ENCODE measurements around the gene NMT1. TPM values are rescaled to one million over a fixed set of nuclear protein-coding genes. Genes with fewer than 3 reads are reported as not detected.
A peak's percentile ranks its signal among the peaks of the same experiment; 100 is the strongest.

The NMT1 gene
- total and polyA plus RNA-seq, 2 experiments from 2014 or later, result 95.6 to 298 TPM

DNA sequence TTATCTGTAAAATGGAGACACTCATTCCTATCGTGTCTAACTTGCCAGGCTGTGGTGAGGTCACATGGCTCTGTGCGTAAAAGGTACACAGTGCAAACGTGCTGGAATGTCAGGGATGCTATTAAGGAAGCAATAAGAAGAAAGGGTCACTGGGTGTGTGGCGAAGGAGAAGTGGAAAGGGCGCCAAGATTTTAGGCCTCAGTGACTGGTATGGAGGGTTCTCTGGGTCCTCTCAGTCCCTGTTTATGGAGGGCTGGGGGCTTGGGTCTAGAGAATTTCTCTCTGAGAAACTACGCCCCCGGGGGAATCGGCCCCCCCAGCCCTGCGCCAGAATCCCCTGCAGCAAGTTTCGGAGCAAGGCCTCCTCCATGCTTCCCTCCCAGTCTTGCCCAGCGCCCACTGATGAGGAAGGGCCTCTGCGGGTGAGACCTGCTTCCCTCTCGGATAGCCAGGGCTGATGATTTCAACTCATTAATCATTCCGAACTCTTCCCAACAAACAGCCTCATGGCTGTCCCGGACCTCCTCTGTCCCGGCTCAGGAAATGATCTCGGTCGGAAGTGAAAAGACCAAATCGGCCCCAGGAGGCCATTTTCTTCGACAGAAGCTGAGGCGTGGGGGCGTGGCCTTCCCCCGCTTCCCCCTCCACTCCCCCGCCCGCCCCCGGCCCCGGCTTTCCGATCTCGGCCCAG is 85.9 kb downstream of the NMT1 start:
- peaks cover 39% of the 10 kb centered on the region for H3K27me3 Mint-ChIP-seq (ENCODE audit: insufficient read depth, low read depth, poor library complexity)
- peaks cover 12% of the 10 kb centered on the region for H3K36me3 Mint-ChIP-seq (ENCODE audit: low read depth)
- H4K20me1 ChIP-seq (replicated peaks; ENCODE audit: insufficient read depth), result peaks cover 15% of the 10 kb centered on the region; the same call in 1 of the 2 replicates
- H3K4me2 ChIP-seq, result peak overlapping the region; percentile 73
- no peaks in the 10 kb centered on the region for H3K9me3 Mint-ChIP-seq
- H3K36me3 ChIP-seq (ENCODE audit: insufficient read depth), result no peaks in the 10 kb centered on the region
- peaks cover 43% of the 10 kb centered on the region for H3K4me1 Mint-ChIP-seq
- peak; percentile 87 for DNase-seq (ENCODE audit: low spot score)
- H3K4me3 ChIP-seq, result peak overlapping the region; percentile 62
- TF ChIP-seq EZH2 (IDR thresholded peaks at IDR 0.05; ENCODE audit: low read depth, unreplicated experiment), result no peak
- TF ChIP-seq, protein P1, sequence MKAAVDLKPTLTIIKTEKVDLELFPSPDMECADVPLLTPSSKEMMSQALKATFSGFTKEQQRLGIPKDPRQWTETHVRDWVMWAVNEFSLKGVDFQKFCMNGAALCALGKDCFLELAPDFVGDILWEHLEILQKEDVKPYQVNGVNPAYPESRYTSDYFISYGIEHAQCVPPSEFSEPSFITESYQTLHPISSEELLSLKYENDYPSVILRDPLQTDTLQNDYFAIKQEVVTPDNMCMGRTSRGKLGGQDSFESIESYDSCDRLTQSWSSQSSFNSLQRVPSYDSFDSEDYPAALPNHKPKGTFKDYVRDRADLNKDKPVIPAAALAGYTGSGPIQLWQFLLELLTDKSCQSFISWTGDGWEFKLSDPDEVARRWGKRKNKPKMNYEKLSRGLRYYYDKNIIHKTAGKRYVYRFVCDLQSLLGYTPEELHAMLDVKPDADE (IDR thresholded peaks at IDR 0.05), result no peak
- no peak for TF ChIP-seq JUNB (IDR thresholded peaks at IDR 0.05; ENCODE audit: unreplicated experiment)
- TF ChIP-seq CREB1 (CRISPR knock-in tag; IDR thresholded peaks at IDR 0.05; ENCODE audit: low read depth), result no peak
- TF ChIP-seq NANOG (IDR thresholded peaks at IDR 0.05; ENCODE audit: borderline replicate concordance), result no peak
- TF ChIP-seq, protein P2, sequence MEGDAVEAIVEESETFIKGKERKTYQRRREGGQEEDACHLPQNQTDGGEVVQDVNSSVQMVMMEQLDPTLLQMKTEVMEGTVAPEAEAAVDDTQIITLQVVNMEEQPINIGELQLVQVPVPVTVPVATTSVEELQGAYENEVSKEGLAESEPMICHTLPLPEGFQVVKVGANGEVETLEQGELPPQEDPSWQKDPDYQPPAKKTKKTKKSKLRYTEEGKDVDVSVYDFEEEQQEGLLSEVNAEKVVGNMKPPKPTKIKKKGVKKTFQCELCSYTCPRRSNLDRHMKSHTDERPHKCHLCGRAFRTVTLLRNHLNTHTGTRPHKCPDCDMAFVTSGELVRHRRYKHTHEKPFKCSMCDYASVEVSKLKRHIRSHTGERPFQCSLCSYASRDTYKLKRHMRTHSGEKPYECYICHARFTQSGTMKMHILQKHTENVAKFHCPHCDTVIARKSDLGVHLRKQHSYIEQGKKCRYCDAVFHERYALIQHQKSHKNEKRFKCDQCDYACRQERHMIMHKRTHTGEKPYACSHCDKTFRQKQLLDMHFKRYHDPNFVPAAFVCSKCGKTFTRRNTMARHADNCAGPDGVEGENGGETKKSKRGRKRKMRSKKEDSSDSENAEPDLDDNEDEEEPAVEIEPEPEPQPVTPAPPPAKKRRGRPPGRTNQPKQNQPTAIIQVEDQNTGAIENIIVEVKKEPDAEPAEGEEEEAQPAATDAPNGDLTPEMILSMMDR (conservative IDR thresholded peaks at IDR 0.05; ENCODE audit: low read depth in 2 of 2), result no peak
- TF ChIP-seq, protein P3, sequence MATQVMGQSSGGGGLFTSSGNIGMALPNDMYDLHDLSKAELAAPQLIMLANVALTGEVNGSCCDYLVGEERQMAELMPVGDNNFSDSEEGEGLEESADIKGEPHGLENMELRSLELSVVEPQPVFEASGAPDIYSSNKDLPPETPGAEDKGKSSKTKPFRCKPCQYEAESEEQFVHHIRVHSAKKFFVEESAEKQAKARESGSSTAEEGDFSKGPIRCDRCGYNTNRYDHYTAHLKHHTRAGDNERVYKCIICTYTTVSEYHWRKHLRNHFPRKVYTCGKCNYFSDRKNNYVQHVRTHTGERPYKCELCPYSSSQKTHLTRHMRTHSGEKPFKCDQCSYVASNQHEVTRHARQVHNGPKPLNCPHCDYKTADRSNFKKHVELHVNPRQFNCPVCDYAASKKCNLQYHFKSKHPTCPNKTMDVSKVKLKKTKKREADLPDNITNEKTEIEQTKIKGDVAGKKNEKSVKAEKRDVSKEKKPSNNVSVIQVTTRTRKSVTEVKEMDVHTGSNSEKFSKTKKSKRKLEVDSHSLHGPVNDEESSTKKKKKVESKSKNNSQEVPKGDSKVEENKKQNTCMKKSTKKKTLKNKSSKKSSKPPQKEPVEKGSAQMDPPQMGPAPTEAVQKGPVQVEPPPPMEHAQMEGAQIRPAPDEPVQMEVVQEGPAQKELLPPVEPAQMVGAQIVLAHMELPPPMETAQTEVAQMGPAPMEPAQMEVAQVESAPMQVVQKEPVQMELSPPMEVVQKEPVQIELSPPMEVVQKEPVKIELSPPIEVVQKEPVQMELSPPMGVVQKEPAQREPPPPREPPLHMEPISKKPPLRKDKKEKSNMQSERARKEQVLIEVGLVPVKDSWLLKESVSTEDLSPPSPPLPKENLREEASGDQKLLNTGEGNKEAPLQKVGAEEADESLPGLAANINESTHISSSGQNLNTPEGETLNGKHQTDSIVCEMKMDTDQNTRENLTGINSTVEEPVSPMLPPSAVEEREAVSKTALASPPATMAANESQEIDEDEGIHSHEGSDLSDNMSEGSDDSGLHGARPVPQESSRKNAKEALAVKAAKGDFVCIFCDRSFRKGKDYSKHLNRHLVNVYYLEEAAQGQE (IDR thresholded peaks at IDR 0.05; ENCODE audit: unreplicated experiment), result no peak
- no peaks in the 10 kb centered on the region for H3K9me2 ChIP-seq (ENCODE audit: insufficient read depth)
- H3K4me3 Mint-ChIP-seq, result peak overlapping the region; percentile 100
- peaks cover 5% of the 10 kb centered on the region; the same call in 1 of the 2 replicates for H3K27me3 ChIP-seq (ENCODE audit: insufficient read depth)
- no peak; the same call in 2 of the 3 replicates for ATAC-seq
- H3F3A ChIP-seq (replicated peaks; ENCODE audit: low read depth), result peaks cover 11% of the 10 kb centered on the region
- H3K4me1 ChIP-seq (ENCODE audit: insufficient read depth), result peaks cover 35% of the 10 kb centered on the region
- H3K27ac ChIP-seq (ENCODE audit: low read depth), result peak overlapping the region; percentile 97
- peak overlapping the region; percentile 100 for H3K27ac Mint-ChIP-seq
- peaks cover 25% of the 10 kb centered on the region for H3K79me2 ChIP-seq (replicated peaks; ENCODE audit: insufficient read depth)
- no peak overlapping the region for H2AFZ ChIP-seq
